Testis (tissue), 2 donors: Measurements from ENCODE around the gene MT1M.

ENCODE experiments used
- POLR2A ChIP-seq: fragments of 450-650 bp; IDR thresholded peaks from one replicate; pipeline ENCODE4 v1.6.1; 2017; ENCODE audit warnings: antibody characterized with exemption, mild to moderate bottlenecking, moderate library complexity
- TF ChIP-seq, protein P1 (sequence below), 3 experiments: fragments of 450-650 bp in 2 of 3; fragments of 200-600 bp in 1 of 3; sonication (generic) in 1 of 3; IDR thresholded peaks; one replicate each; pipeline ENCODE4 v1.5.1; 2016 to 2019; ENCODE audit warnings: antibody characterized with exemption in 3 of 3, mild to moderate bottlenecking in 2 of 3, moderate library complexity in 1 of 3

DNA sequence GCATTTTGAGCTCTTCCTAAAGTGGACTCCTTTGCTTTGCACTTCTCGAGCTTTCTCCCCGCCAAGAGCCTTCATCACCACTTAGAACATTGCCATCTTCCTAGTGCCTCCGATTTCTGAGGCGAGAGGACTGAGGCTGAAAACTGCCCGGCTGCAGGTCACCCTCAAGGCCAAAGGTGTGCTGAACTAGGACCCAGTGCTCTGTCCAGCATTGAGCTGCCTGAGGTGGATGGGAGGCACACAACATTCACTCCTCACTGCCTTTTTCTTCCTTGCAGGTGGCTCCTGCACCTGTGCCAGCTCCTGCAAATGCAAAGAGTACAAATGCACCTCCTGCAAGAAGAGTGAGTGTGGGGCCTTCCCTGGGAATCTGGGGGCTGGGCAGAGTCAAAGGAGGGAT lies 11.4 kb downstream of the MT1M start:
- TF ChIP-seq, protein P1, sequence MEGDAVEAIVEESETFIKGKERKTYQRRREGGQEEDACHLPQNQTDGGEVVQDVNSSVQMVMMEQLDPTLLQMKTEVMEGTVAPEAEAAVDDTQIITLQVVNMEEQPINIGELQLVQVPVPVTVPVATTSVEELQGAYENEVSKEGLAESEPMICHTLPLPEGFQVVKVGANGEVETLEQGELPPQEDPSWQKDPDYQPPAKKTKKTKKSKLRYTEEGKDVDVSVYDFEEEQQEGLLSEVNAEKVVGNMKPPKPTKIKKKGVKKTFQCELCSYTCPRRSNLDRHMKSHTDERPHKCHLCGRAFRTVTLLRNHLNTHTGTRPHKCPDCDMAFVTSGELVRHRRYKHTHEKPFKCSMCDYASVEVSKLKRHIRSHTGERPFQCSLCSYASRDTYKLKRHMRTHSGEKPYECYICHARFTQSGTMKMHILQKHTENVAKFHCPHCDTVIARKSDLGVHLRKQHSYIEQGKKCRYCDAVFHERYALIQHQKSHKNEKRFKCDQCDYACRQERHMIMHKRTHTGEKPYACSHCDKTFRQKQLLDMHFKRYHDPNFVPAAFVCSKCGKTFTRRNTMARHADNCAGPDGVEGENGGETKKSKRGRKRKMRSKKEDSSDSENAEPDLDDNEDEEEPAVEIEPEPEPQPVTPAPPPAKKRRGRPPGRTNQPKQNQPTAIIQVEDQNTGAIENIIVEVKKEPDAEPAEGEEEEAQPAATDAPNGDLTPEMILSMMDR (IDR thresholded peaks at IDR 0.05), result no peak
- TF ChIP-seq POLR2A, result no peak
